GM23338 (cell line): ENCODE measurements around the gene ATP1B3. TPM values are rescaled to one million over a fixed set of nuclear protein-coding genes. Genes with fewer than 3 reads are reported as not detected.

Source experiments
- ATAC-seq: fragments of 200-7000 bp; cut with Tn5 transposase; 3 replicates; pipeline ENCODE4 v1.9.1; 2020
- DNase-seq: peaks from one replicate; pipeline ENCODE4 v3.0.0-alpha.2; 2015; ENCODE audit warnings: low spot score
- H2AFZ ChIP-seq: fragments of 200-600 bp; sonication (generic); 2 replicates; pipeline ENCODE4 v1.8.0; 2016; ENCODE audit warnings: antibody characterized with exemption, mild to moderate bottlenecking, moderate library complexity
- H3F3A ChIP-seq: fragments of 200-600 bp; sonication (generic); replicated peaks from 2 replicates; pipeline ENCODE4 v1.8.0; 2017; ENCODE audit warnings: antibody characterized with exemption, mixed run types, low read depth
- H3K27ac ChIP-seq: fragments of 200-600 bp; sonication (generic); 2 replicates; pipeline ENCODE4 v1.6.1; 2016; ENCODE audit warnings: low read depth
- H3K27me3 ChIP-seq: fragments of 200-600 bp; sonication (generic); 2 replicates; pipeline ENCODE4 v1.8.0; 2016; ENCODE audit warnings: mild to moderate bottlenecking, mixed run types, moderate library complexity; ENCODE audit not compliant: insufficient read depth
- H3K36me3 ChIP-seq: fragments of 200-600 bp; sonication (generic); 2 replicates; pipeline ENCODE4 v1.8.0; 2016; ENCODE audit warnings: mild to moderate bottlenecking; ENCODE audit not compliant: insufficient read depth
- H3K4me1 ChIP-seq: fragments of 200-600 bp; sonication (generic); 2 replicates; pipeline ENCODE4 v1.8.0; 2016; ENCODE audit warnings: mild to moderate bottlenecking, moderate library complexity; ENCODE audit not compliant: insufficient read depth
- H3K4me2 ChIP-seq: fragments of 200-600 bp; sonication (generic); 2 replicates; pipeline ENCODE4 v1.7.1; 2017; ENCODE audit warnings: mixed run types
- H3K4me3 ChIP-seq: fragments of 200-600 bp; sonication (generic); 2 replicates; pipeline ENCODE4 v1.6.1; 2016; ENCODE audit warnings: mixed run types
- H3K79me2 ChIP-seq: fragments of 200-600 bp; sonication (generic); replicated peaks from 2 replicates; pipeline ENCODE4 v1.8.0; 2017; ENCODE audit warnings: mild to moderate bottlenecking; ENCODE audit not compliant: insufficient read depth
- H3K9me2 ChIP-seq: fragments of 200-600 bp; sonication (generic); 2 replicates; pipeline ENCODE4 v1.8.0; 2017; ENCODE audit not compliant: insufficient read depth
- H4K20me1 ChIP-seq: fragments of 200-600 bp; sonication (generic); replicated peaks from 2 replicates; pipeline ENCODE4 v1.8.0; 2017; ENCODE audit warnings: mild to moderate bottlenecking; ENCODE audit not compliant: insufficient read depth
- H3K27ac Mint-ChIP-seq: 2 replicates; pipeline ENCODE4 v1.8.0; 2020; ENCODE audit warnings: inconsistent platforms, mild to moderate bottlenecking, moderate library complexity, mixed read lengths
- H3K27me3 Mint-ChIP-seq: 3 replicates; pipeline ENCODE4 v1.8.0; 2022; ENCODE audit warnings: low read depth, mild to moderate bottlenecking, moderate library complexity, mixed read lengths, inconsistent platforms; ENCODE audit not compliant: insufficient read depth, poor library complexity
- H3K36me3 Mint-ChIP-seq: 3 replicates; pipeline ENCODE4 v1.8.0; 2021; ENCODE audit warnings: low read depth, mild to moderate bottlenecking, inconsistent platforms, moderate library complexity, mixed read lengths
- H3K4me1 Mint-ChIP-seq: 3 replicates; pipeline ENCODE4 v1.8.0; 2020; ENCODE audit warnings: mild to moderate bottlenecking, inconsistent platforms, mixed read lengths
- H3K4me3 Mint-ChIP-seq: 3 replicates; pipeline ENCODE4 v1.8.0; 2021; ENCODE audit warnings: moderate library complexity, mild to moderate bottlenecking, inconsistent platforms, mixed read lengths
- H3K9me3 Mint-ChIP-seq: 3 replicates; pipeline ENCODE4 v1.8.0; 2020; ENCODE audit warnings: moderate library complexity, mild to moderate bottlenecking, inconsistent platforms, mixed read lengths
- CREB1 ChIP-seq: fragments of 250-450 bp; sonication (Bioruptor Pico); IDR thresholded peaks from 2 replicates; pipeline ENCODE4 v1.5.0; 2020; ENCODE audit warnings: low read depth, mild to moderate bottlenecking, moderate library complexity
- EZH2 ChIP-seq: fragments of 200-600 bp; sonication (generic); IDR thresholded peaks from one replicate; pipeline ENCODE4 v1.8.0; 2017; ENCODE audit warnings: antibody characterized with exemption, mild to moderate bottlenecking, low read depth; ENCODE audit not compliant: unreplicated experiment
- EZH2phosphoT487 ChIP-seq: fragments of 200-600 bp; sonication (generic); IDR thresholded peaks from one replicate; pipeline ENCODE4 v1.8.1; 2018; ENCODE audit warnings: antibody characterized with exemption; ENCODE audit not compliant: unreplicated experiment
- JUNB ChIP-seq: IDR thresholded peaks from one replicate; pipeline ENCODE4 v1.6.1; 2016; ENCODE audit warnings: antibody characterized with exemption; ENCODE audit not compliant: unreplicated experiment
- NANOG ChIP-seq: IDR thresholded peaks from 2 replicates; pipeline ENCODE4 v1.6.1; 2016; ENCODE audit warnings: antibody characterized with exemption, borderline replicate concordance
- POLR2AphosphoS5 ChIP-seq: IDR thresholded peaks from 2 replicates; pipeline ENCODE4 v1.6.1; 2016; ENCODE audit warnings: antibody characterized with exemption, low read depth
- STAT1 ChIP-seq: IDR thresholded peaks from one replicate; pipeline ENCODE4 v1.6.1; 2016; ENCODE audit warnings: antibody characterized with exemption; ENCODE audit not compliant: unreplicated experiment
- ZNF114 ChIP-seq: fragments of 250-450 bp; sonication (Bioruptor Pico); IDR thresholded peaks from 2 replicates; pipeline ENCODE4 v1.5.0; 2020; ENCODE audit warnings: mild to moderate bottlenecking, moderate library complexity
- ZNF331 ChIP-seq: fragments of 250-450 bp; sonication (Bioruptor Pico); IDR thresholded peaks from 2 replicates; pipeline ENCODE4 v1.5.0; 2020; ENCODE audit warnings: low read depth, mild to moderate bottlenecking, moderate library complexity
- polyA plus RNA-seq: library from polyadenylated mRNA; unstranded; fragments of >200 nt; fragmentation: Nextera tagmentation; extraction: Ambion mirVana; gene quantifications from 2 replicates; pipeline ENCODE4 v1.2.1, GENCODE V29; 2016
- total RNA-seq: library from RNA; depleted of rRNA; stranded (reverse); fragments of >200 nt; shearing (Covaris generic); gene quantifications from 2 replicates; pipeline ENCODE4 v1.2.3, GENCODE V29; 2014
- TF ChIP-seq, protein P1 (sequence below): fragments of 250-450 bp; sonication (Bioruptor Pico); IDR thresholded peaks from 2 replicates; pipeline ENCODE4 v1.5.0; 2020; ENCODE audit warnings: mild to moderate bottlenecking, moderate library complexity
- TF ChIP-seq, protein P2 (sequence below): IDR thresholded peaks from one replicate; pipeline ENCODE4 v1.6.1; 2018; ENCODE audit warnings: antibody characterized with exemption; ENCODE audit not compliant: unreplicated experiment
- TF ChIP-seq, protein P3 (sequence below), 2 experiments: fragments of 200-600 bp in 1 of 2; sonication (generic) in 1 of 2; conservative IDR thresholded peaks; 2 replicates each; pipeline versions ENCODE4 v1.5.1 to v1.6.1; 2016 to 2017; ENCODE audit warnings: antibody characterized with exemption in 2 of 2, low read depth in 2 of 2, mild to moderate bottlenecking in 2 of 2, moderate library complexity in 1 of 2
- TF ChIP-seq, protein P4 (sequence below): IDR thresholded peaks from 2 replicates; pipeline ENCODE4 v1.6.1; 2016; ENCODE audit warnings: antibody characterized with exemption

Gene ATP1B3
- total and polyA plus RNA-seq, 2 experiments from 2014 or later: 135 to 315 TPM

DNA sequence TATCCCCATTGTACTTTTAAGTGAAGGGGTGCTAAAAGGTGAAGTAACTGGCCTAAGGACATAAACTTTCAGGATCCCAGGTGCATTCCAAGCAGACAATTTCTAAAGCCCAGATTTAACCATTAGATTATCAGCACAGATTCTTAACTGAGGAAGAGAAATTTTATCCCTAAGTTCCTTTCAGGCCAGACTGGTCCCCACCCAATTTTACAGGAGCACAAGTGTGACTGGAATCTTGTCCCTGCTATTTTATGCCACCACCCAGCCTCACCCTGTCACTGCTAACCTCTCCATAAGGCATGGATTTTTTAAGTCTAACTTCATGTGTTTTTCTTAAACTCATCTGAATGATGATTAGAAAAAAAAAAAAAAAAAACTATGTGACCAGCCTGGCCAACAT, 37.1 kb upstream of the ATP1B3 start:
- Histone ChIP-seq H4K20me1 (no peaks in the 10 kb centered on the region), H3K4me2 (no peak overlapping the region), H3K27me3 (no peaks in the 10 kb centered on the region), H3K36me3 (no peaks in the 10 kb centered on the region), H3K4me1 (peaks cover 13% of the 10 kb centered on the region), H3K27ac (no peak overlapping the region), H2AFZ (no peak overlapping the region), H3F3A (no peaks in the 10 kb centered on the region), H3K9me2 (no peaks in the 10 kb centered on the region), H3K4me3 (no peak overlapping the region), H3K79me2 (no peaks in the 10 kb centered on the region)
- H3K9me3 Mint-ChIP-seq: no peaks in the 10 kb centered on the region
- H3K36me3 Mint-ChIP-seq: no peaks in the 10 kb centered on the region
- H3K27me3 Mint-ChIP-seq: peaks cover 3% of the 10 kb centered on the region
- no peak overlapping the region for H3K27ac Mint-ChIP-seq
- H3K4me3 Mint-ChIP-seq: no peak overlapping the region
- DNase-seq (no peak), ATAC-seq (no peak)
- H3K4me1 Mint-ChIP-seq: peaks cover 10% of the 10 kb centered on the region
- TF ChIP-seq, protein P1, sequence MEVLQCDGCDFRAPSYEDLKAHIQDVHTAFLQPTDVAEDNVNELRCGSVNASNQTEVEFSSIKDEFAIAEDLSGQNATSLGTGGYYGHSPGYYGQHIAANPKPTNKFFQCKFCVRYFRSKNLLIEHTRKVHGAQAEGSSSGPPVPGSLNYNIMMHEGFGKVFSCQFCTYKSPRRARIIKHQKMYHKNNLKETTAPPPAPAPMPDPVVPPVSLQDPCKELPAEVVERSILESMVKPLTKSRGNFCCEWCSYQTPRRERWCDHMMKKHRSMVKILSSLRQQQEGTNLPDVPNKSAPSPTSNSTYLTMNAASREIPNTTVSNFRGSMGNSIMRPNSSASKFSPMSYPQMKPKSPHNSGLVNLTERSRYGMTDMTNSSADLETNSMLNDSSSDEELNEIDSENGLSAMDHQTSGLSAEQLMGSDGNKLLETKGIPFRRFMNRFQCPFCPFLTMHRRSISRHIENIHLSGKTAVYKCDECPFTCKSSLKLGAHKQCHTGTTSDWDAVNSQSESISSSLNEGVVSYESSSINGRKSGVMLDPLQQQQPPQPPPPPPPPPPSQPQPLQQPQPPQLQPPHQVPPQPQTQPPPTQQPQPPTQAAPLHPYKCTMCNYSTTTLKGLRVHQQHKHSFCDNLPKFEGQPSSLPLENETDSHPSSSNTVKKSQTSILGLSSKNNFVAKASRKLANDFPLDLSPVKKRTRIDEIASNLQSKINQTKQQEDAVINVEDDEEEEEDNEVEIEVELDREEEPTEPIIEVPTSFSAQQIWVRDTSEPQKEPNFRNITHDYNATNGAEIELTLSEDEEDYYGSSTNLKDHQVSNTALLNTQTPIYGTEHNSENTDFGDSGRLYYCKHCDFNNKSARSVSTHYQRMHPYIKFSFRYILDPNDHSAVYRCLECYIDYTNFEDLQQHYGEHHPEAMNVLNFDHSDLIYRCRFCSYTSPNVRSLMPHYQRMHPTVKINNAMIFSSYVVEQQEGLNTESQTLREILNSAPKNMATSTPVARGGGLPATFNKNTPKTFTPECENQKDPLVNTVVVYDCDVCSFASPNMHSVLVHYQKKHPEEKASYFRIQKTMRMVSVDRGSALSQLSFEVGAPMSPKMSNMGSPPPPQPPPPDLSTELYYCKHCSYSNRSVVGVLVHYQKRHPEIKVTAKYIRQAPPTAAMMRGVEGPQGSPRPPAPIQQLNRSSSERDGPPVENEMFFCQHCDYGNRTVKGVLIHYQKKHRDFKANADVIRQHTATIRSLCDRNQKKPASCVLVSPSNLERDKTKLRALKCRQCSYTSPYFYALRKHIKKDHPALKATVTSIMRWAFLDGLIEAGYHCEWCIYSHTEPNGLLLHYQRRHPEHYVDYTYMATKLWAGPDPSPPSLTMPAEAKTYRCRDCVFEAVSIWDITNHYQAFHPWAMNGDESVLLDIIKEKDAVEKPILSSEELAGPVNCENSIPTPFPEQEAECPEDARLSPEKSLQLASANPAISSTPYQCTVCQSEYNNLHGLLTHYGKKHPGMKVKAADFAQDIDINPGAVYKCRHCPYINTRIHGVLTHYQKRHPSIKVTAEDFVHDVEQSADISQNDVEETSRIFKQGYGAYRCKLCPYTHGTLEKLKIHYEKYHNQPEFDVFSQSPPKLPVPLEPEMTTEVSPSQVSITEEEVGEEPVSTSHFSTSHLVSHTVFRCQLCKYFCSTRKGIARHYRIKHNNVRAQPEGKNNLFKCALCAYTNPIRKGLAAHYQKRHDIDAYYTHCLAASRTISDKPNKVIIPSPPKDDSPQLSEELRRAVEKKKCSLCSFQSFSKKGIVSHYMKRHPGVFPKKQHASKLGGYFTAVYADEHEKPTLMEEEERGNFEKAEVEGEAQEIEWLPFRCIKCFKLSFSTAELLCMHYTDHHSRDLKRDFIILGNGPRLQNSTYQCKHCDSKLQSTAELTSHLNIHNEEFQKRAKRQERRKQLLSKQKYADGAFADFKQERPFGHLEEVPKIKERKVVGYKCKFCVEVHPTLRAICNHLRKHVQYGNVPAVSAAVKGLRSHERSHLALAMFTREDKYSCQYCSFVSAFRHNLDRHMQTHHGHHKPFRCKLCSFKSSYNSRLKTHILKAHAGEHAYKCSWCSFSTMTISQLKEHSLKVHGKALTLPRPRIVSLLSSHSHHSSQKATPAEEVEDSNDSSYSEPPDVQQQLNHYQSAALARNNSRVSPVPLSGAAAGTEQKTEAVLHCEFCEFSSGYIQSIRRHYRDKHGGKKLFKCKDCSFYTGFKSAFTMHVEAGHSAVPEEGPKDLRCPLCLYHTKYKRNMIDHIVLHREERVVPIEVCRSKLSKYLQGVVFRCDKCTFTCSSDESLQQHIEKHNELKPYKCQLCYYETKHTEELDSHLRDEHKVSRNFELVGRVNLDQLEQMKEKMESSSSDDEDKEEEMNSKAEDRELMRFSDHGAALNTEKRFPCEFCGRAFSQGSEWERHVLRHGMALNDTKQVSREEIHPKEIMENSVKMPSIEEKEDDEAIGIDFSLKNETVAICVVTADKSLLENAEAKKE (CRISPR knock-in tag): no peak
- TF ChIP-seq NANOG (no peak), EZH2phosphoT487 (no peak), EZH2 (no peak), JUNB (no peak), STAT1 (no peak), ZNF114 (no peak), ZNF331 (CRISPR knock-in tag) (no peak), POLR2AphosphoS5 (no peak), CREB1 (CRISPR knock-in tag) (no peak)
- TF ChIP-seq, protein P2, sequence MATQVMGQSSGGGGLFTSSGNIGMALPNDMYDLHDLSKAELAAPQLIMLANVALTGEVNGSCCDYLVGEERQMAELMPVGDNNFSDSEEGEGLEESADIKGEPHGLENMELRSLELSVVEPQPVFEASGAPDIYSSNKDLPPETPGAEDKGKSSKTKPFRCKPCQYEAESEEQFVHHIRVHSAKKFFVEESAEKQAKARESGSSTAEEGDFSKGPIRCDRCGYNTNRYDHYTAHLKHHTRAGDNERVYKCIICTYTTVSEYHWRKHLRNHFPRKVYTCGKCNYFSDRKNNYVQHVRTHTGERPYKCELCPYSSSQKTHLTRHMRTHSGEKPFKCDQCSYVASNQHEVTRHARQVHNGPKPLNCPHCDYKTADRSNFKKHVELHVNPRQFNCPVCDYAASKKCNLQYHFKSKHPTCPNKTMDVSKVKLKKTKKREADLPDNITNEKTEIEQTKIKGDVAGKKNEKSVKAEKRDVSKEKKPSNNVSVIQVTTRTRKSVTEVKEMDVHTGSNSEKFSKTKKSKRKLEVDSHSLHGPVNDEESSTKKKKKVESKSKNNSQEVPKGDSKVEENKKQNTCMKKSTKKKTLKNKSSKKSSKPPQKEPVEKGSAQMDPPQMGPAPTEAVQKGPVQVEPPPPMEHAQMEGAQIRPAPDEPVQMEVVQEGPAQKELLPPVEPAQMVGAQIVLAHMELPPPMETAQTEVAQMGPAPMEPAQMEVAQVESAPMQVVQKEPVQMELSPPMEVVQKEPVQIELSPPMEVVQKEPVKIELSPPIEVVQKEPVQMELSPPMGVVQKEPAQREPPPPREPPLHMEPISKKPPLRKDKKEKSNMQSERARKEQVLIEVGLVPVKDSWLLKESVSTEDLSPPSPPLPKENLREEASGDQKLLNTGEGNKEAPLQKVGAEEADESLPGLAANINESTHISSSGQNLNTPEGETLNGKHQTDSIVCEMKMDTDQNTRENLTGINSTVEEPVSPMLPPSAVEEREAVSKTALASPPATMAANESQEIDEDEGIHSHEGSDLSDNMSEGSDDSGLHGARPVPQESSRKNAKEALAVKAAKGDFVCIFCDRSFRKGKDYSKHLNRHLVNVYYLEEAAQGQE: no peak
- TF ChIP-seq, protein P3, sequence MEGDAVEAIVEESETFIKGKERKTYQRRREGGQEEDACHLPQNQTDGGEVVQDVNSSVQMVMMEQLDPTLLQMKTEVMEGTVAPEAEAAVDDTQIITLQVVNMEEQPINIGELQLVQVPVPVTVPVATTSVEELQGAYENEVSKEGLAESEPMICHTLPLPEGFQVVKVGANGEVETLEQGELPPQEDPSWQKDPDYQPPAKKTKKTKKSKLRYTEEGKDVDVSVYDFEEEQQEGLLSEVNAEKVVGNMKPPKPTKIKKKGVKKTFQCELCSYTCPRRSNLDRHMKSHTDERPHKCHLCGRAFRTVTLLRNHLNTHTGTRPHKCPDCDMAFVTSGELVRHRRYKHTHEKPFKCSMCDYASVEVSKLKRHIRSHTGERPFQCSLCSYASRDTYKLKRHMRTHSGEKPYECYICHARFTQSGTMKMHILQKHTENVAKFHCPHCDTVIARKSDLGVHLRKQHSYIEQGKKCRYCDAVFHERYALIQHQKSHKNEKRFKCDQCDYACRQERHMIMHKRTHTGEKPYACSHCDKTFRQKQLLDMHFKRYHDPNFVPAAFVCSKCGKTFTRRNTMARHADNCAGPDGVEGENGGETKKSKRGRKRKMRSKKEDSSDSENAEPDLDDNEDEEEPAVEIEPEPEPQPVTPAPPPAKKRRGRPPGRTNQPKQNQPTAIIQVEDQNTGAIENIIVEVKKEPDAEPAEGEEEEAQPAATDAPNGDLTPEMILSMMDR (conservative IDR thresholded peaks at IDR 0.05; ENCODE audit: low read depth in 2 of 2): no peak
- TF ChIP-seq, protein P4, sequence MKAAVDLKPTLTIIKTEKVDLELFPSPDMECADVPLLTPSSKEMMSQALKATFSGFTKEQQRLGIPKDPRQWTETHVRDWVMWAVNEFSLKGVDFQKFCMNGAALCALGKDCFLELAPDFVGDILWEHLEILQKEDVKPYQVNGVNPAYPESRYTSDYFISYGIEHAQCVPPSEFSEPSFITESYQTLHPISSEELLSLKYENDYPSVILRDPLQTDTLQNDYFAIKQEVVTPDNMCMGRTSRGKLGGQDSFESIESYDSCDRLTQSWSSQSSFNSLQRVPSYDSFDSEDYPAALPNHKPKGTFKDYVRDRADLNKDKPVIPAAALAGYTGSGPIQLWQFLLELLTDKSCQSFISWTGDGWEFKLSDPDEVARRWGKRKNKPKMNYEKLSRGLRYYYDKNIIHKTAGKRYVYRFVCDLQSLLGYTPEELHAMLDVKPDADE: no peak
